Measurements from ENCODE around the gene MAPRE2.

The MAPRE2 gene

GRCh38 chr18:35110554-35111485 lies 69.6 kb downstream of the MAPRE2 start:
- TF ChIP-seq CTCF (IDR thresholded peaks at IDR 0.05) (no peak), ZFX (IDR thresholded peaks at IDR 0.05; ENCODE audit: borderline replicate concordance) (no peak)
- H3K27ac ChIP-seq, result no peak overlapping the region

GRCh38 chr18:35112696-35113095 lies 71.5 kb downstream of the MAPRE2 start:
- TF ChIP-seq CTCF (IDR thresholded peaks at IDR 0.05) (no peak), ZFX (IDR thresholded peaks at IDR 0.05; ENCODE audit: borderline replicate concordance) (no peak)
- H3K27ac ChIP-seq, result no peak overlapping the region

GRCh38 chr18:35114305-35114704 lies 73.1 kb downstream of the MAPRE2 start:
- no peak overlapping the region for H3K27ac ChIP-seq
- no peak for TF ChIP-seq ZFX (IDR thresholded peaks at IDR 0.05; ENCODE audit: borderline replicate concordance)
- TF ChIP-seq CTCF (IDR thresholded peaks at IDR 0.05), result no peak

- no peak for TF ChIP-seq ZFX (IDR thresholded peaks at IDR 0.05; ENCODE audit: borderline replicate concordance)
- no peak for TF ChIP-seq CTCF (IDR thresholded peaks at IDR 0.05)
- H3K27ac ChIP-seq, result no peak overlapping the region
These were observed 75.6 kb downstream of the MAPRE2 start for GRCh38 chr18:35116784-35117318.

- H3K27ac ChIP-seq, result no peak overlapping the region
These were observed 76.2 kb downstream of the MAPRE2 start for GRCh38 chr18:35117372-35117771.

GRCh38 chr18:35117951-35118411 lies 76.8 kb downstream of the MAPRE2 start:
- no peak for TF ChIP-seq CTCF (IDR thresholded peaks at IDR 0.05)
- no peak for TF ChIP-seq ZFX (IDR thresholded peaks at IDR 0.05; ENCODE audit: borderline replicate concordance)
- H3K27ac ChIP-seq, result no peak overlapping the region

More at GRCh38 chr18:35117372-35117771, 76.2 kb downstream of the MAPRE2 start:
- no peak for TF ChIP-seq CTCF (IDR thresholded peaks at IDR 0.05)
- TF ChIP-seq ZFX (IDR thresholded peaks at IDR 0.05; ENCODE audit: borderline replicate concordance), result no peak

- TF ChIP-seq ZFX (IDR thresholded peaks at IDR 0.05; ENCODE audit: borderline replicate concordance), result no peak
- TF ChIP-seq CTCF (IDR thresholded peaks at IDR 0.05), result no peak
- H3K27ac ChIP-seq, result no peak overlapping the region
These were observed 77.4 kb downstream of the MAPRE2 start for GRCh38 chr18:35118641-35119040.
